Liver (tissue), 9 donors: ENCODE results near the gene EIF2B2. TPM values are rescaled to one million over a fixed set of nuclear protein-coding genes. Genes with fewer than 3 reads are reported as not detected.

Source experiments
- DNase-seq: peaks from one replicate; pipeline ENCODE4 v3.0.0-alpha.2; 2017; ENCODE audit warnings: low spot score
- H3K27ac ChIP-seq, 2 donors: one replicate each; pipeline ENCODE4 v1.7.0; 2013; ENCODE audit warnings: inconsistent platforms in 2 of 2, low read length in 2 of 2, control low read depth in 1 of 2, low read depth in 1 of 2, mild to moderate bottlenecking in 1 of 2
- H3K27me3 ChIP-seq, 4 donors: one replicate each; pipeline versions ENCODE4 v1.6.1 to v1.7.0; 2013; ENCODE audit warnings: low read length in 3 of 4, inconsistent platforms in 1 of 4, mild to moderate bottlenecking in 1 of 4, moderate library complexity in 1 of 4; ENCODE audit not compliant: control insufficient read depth in 4 of 4, insufficient read depth in 4 of 4
- H3K36me3 ChIP-seq, 4 donors: one replicate each; pipeline versions ENCODE4 v1.6.1 to v1.7.0; 2013; ENCODE audit warnings: low read length in 3 of 4, mild to moderate bottlenecking in 3 of 4, low read depth in 1 of 4, moderate library complexity in 1 of 4; ENCODE audit not compliant: control insufficient read depth in 4 of 4, insufficient read depth in 3 of 4
- H3K4me1 ChIP-seq, 4 donors: one replicate each; pipeline versions ENCODE4 v1.6.1 to v1.7.0; 2013; ENCODE audit warnings: low read length in 3 of 4, mild to moderate bottlenecking in 3 of 4, moderate library complexity in 1 of 4; ENCODE audit not compliant: control insufficient read depth in 4 of 4, insufficient read depth in 4 of 4
- H3K4me3 ChIP-seq, 3 donors: one replicate each; pipeline versions ENCODE4 v1.6.1 to v1.7.0; 2013; ENCODE audit warnings: low read length in 3 of 3, control low read depth in 1 of 3, low read depth in 1 of 3, mild to moderate bottlenecking in 1 of 3
- H3K9ac ChIP-seq, 2 donors: one replicate each; pipeline ENCODE4 v1.7.0; 2013; ENCODE audit warnings: low read length in 2 of 2, mild to moderate bottlenecking in 2 of 2, moderate library complexity in 2 of 2, control low read depth in 1 of 2, low read depth in 1 of 2
- H3K9me3 ChIP-seq, 4 donors: one replicate each; pipeline versions ENCODE4 v1.6.1 to v1.7.0; 2013; ENCODE audit warnings: low read length in 3 of 4; ENCODE audit not compliant: control insufficient read depth in 4 of 4
- ATF3 ChIP-seq: IDR thresholded peaks from 2 replicates; pipeline ENCODE4 v1.6.1; 2016; ENCODE audit warnings: antibody characterized with exemption
- CTCF ChIP-seq: fragments of 150-350 bp; IDR thresholded peaks from 2 replicates; pipeline ENCODE4 v1.5.1; 2017; ENCODE audit warnings: improper control_type of control experiment, low read depth, low read length; ENCODE audit not compliant: missing input control
- EGR1 ChIP-seq, 2 donors: IDR thresholded peaks; 2 replicates each; pipeline ENCODE4 v1.6.1; 2016 to 2018; ENCODE audit warnings: antibody characterized with exemption in 2 of 2, low read depth in 2 of 2
- FOXA1 ChIP-seq: IDR thresholded peaks from 2 replicates; pipeline ENCODE4 v1.6.1; 2016; ENCODE audit warnings: antibody characterized with exemption
- FOXA2 ChIP-seq: IDR thresholded peaks from 2 replicates; pipeline ENCODE4 v1.6.1; 2016; ENCODE audit warnings: antibody characterized with exemption
- GABPA ChIP-seq, 2 donors: IDR thresholded peaks in 1 of 2; conservative IDR thresholded peaks in 1 of 2; 2 replicates each; pipeline ENCODE4 v1.6.1; 2016; ENCODE audit warnings: antibody characterized with exemption in 2 of 2, mild to moderate bottlenecking in 1 of 2, moderate library complexity in 1 of 2
- HNF4A ChIP-seq, 2 donors: conservative IDR thresholded peaks; 2 replicates each; pipeline ENCODE4 v1.6.1; 2016; ENCODE audit warnings: antibody characterized with exemption in 2 of 2, mild to moderate bottlenecking in 2 of 2
- HNF4G ChIP-seq: IDR thresholded peaks from 2 replicates; pipeline ENCODE4 v1.6.1; 2016; ENCODE audit warnings: antibody characterized with exemption
- JUND ChIP-seq, 2 donors: IDR thresholded peaks; 2 replicates each; pipeline ENCODE4 v1.6.1; 2016; ENCODE audit warnings: antibody characterized with exemption in 2 of 2
- MAX ChIP-seq: IDR thresholded peaks from 2 replicates; pipeline ENCODE4 v1.6.1; 2016; ENCODE audit warnings: antibody characterized with exemption
- NR2F2 ChIP-seq: IDR thresholded peaks from 2 replicates; pipeline ENCODE4 v1.6.1; 2016; ENCODE audit warnings: antibody characterized with exemption
- RAD21 ChIP-seq, 2 donors: IDR thresholded peaks; 2 replicates each; pipeline ENCODE4 v1.6.1; 2016; ENCODE audit warnings: antibody characterized with exemption in 2 of 2, mild to moderate bottlenecking in 2 of 2
- REST ChIP-seq: IDR thresholded peaks from 2 replicates; pipeline ENCODE4 v1.6.1; 2016; ENCODE audit warnings: antibody characterized with exemption, mild to moderate bottlenecking
- RXRA ChIP-seq, 2 donors: IDR thresholded peaks; 2 replicates each; pipeline ENCODE4 v1.6.1; 2017 to 2018; ENCODE audit warnings: antibody characterized with exemption in 2 of 2, mild to moderate bottlenecking in 1 of 2
- SP1 ChIP-seq: IDR thresholded peaks from 2 replicates; pipeline ENCODE4 v1.6.1; 2018; ENCODE audit warnings: antibody characterized with exemption, mild to moderate bottlenecking
- TAF1 ChIP-seq: conservative IDR thresholded peaks from 2 replicates; pipeline ENCODE4 v1.6.1; 2016; ENCODE audit warnings: antibody characterized with exemption, mild to moderate bottlenecking
- YY1 ChIP-seq: IDR thresholded peaks from 2 replicates; pipeline ENCODE4 v1.6.1; 2016; ENCODE audit warnings: antibody characterized with exemption, mild to moderate bottlenecking
- ZBTB33 ChIP-seq: IDR thresholded peaks from 2 replicates; pipeline ENCODE4 v1.6.1; 2016; ENCODE audit warnings: antibody characterized with exemption
- WGBS: extraction: QIAGEN DNeasy Blood & Tissue Kit; methylation state at CpG from one replicate; pipeline ENCODE4 v1.1.7; 2013; 5-methylcytosine and 5-hydroxymethylcytosine counted together
- polyA plus RNA-seq, 2 donors: library from polyadenylated mRNA; stranded (reverse) in 1 of 2; unstranded in 1 of 2; fragments of 200-250 nt in 1 of 2; fragments of >200 nt in 1 of 2; fragmentation: Nextera tagmentation in 1 of 2; extraction: Ambion mirVana in 1 of 2; gene quantifications; one replicate each; pipeline versions ENCODE4 v1.2.1 to v1.2.3, GENCODE V29; 2013 to 2015
- total RNA-seq, 2 donors: library from RNA; depleted of rRNA; stranded (reverse); fragments of >200 nt; gene quantifications; one replicate each; pipeline ENCODE4 v1.2.3, GENCODE V29; 2014
- donor health status: healthy.
- donor health status: healthy.
- donor health status: healthy.
- donor health status: healthy.
- donor health status: healthy.

Gene EIF2B2
- total and polyA plus RNA-seq, 4 donors: 16.2 to 23.6 (median 20.2) TPM

GRCh38 chr14:74974364-74975058 is 28.2 kb upstream of the EIF2B2 start:
- Histone ChIP-seq H3K4me1 (peaks cover 0 to 4% (median 0%) of the 10 kb centered on the region in 4 donors), H3K27me3 (no peaks in the 10 kb centered on the region), H3K36me3 (no peaks in the 10 kb centered on the region), H3K4me3 (no peak overlapping the region), H3K27ac (peak overlapping the region in 1 of 2 donors; percentile 25), H3K9me3 (no peaks in the 10 kb centered on the region), H3K9ac (no peak overlapping the region)
- no peak for DNase-seq
- 89% methylated on average over 15 of the region's 15 CpGs for WGBS
- TF ChIP-seq HNF4A (conservative IDR thresholded peaks at IDR 0.05) (no peak), YY1 (no peak)

- H3K9ac ChIP-seq: no peak overlapping the region
- no peak overlapping the region for H3K27ac ChIP-seq
- H3K27me3 ChIP-seq: no peaks in the 10 kb centered on the region
- no peak for DNase-seq
- no peak overlapping the region for H3K4me3 ChIP-seq
- H3K4me1 ChIP-seq: peaks cover 0 to 4% (median 0%) of the 10 kb centered on the region in 4 donors
- WGBS: 63% methylated on average over 12 of the region's 12 CpGs
- TF ChIP-seq NR2F2: no peak
- TF ChIP-seq CTCF: no peak
- no peak for TF ChIP-seq HNF4A (conservative IDR thresholded peaks at IDR 0.05)
- no peak for TF ChIP-seq TAF1
- no peak for TF ChIP-seq ATF3
- no peak for TF ChIP-seq REST
- no peak for TF ChIP-seq FOXA1
- no peak for TF ChIP-seq ZBTB33
- no peak for TF ChIP-seq EGR1 (IDR thresholded peaks at IDR 0.05; ENCODE audit: low read depth in 2 of 2)
- no peak for TF ChIP-seq FOXA2
- TF ChIP-seq SP1: no peak
- no peak for TF ChIP-seq HNF4G
- no peak for TF ChIP-seq MAX
- TF ChIP-seq RAD21 (IDR thresholded peaks at IDR 0.05): no peak
- no peak for TF ChIP-seq JUND (IDR thresholded peaks at IDR 0.05)
- TF ChIP-seq GABPA (IDR thresholded peaks at IDR 0.05 in 1 of 2, conservative IDR thresholded peaks at IDR 0.05 in 1 of 2): no peak
- TF ChIP-seq YY1: no peak
- TF ChIP-seq RXRA (IDR thresholded peaks at IDR 0.05): no peak
- no peaks in the 10 kb centered on the region for H3K36me3 ChIP-seq
- H3K9me3 ChIP-seq: no peaks in the 10 kb centered on the region
These were observed 27.5 kb upstream of the EIF2B2 start for GRCh38 chr14:74975059-74975810.
